GM19099 (cell line): ENCODE results near the gene CASR.

ENCODE experiments used
- POLR2A ChIP-seq: IDR thresholded peaks from 3 replicates; pipeline ENCODE4 v1.6.1; 2011; ENCODE audit warnings: low read depth; ENCODE audit not compliant: insufficient read length; ENCODE audit errors: extremely low read depth

The CASR gene

GRCh38 chr3:122183521-122183892 is at the start of gene CASR:
CASR (plus strand) TSS chr3:122183668; CDS start chr3:122254190, 70,522 bp downstream.
- no peak for TF ChIP-seq POLR2A

- TF ChIP-seq POLR2A = no peak
Measured at GRCh38 chr3:122146466-122146865, 37.0 kb upstream of the CASR start.

GRCh38 chr3:122148941-122149627 is 34.4 kb upstream of the CASR start:
- no peak for TF ChIP-seq POLR2A

- TF ChIP-seq POLR2A = no peak
Measured at GRCh38 chr3:122151480-122151879, 32.0 kb upstream of the CASR start.

GRCh38 chr3:122167630-122168029 is 15.8 kb upstream of the CASR start:
- TF ChIP-seq POLR2A = no peak

DNA sequence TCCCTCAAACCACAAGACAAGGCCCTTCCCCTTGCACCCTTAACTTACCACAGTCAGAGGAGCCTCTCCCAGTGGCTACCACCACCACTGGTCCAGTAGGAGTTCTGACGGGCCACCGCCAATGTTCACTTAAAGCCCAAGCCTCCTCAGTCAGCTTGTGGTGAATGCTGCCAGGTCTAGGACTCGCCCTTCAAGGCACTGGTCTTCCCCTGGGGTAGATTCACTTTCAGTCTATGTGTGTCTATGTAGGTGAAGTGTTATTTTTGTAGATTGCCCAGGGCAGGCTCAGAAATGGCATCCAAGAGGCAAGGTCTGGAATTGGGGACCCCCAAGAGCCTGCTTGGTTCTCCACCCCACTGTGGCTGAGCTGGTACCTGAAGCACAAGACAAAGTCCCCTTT is 15.4 kb upstream of the CASR start:
- TF ChIP-seq POLR2A = no peak

- TF ChIP-seq POLR2A = no peak
Measured at GRCh38 chr3:122169911-122170310, 13.6 kb upstream of the CASR start.

- TF ChIP-seq POLR2A = no peak
Measured at GRCh38 chr3:122178711-122179110, 4.8 kb upstream of the CASR start.

DNA sequence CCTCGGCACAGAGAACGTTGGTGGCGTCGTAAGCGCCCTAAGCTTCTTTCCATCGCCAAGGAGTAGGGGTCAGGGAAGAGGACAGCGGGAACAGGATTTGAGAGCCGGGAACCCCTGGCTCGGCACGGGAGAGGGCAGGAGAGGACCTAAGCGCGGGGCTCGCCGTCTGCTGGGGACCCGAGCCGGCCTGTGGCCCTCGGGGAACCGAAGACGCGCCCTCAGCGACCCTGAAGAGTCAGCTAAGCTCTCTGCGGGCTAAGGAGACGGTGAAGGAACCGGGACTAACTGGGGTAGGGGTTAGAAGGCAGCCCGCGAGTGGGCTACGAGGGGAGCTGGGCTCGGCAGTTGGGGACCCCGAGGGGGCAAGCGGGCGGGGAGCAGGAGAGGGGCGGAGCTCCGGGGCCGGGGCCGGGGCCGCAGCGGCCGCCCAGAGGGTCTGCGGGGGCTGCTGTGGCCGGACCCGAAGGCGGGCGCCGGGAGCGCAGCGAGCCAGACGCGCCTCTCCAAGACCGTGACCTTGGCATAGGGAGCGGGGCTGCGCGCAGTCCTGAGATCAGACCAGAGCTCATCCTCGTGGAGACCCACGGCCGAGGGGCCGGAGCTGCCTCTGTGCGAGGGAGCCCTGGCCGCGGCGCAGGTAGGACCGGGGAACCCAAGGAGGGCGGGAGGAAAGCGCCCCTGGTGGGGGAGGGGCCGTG is 574 bp downstream of the CASR start:
- TF ChIP-seq POLR2A = no peak

GRCh38 chr3:122184591-122184929 is 1.1 kb downstream of the CASR start:
- no peak for TF ChIP-seq POLR2A

GRCh38 chr3:122186372-122186771 is 2.9 kb downstream of the CASR start:
- TF ChIP-seq POLR2A = no peak

GRCh38 chr3:122188737-122189136 is 5.3 kb downstream of the CASR start:
- no peak for TF ChIP-seq POLR2A

GRCh38 chr3:122189357-122189756 is 5.9 kb downstream of the CASR start:
- TF ChIP-seq POLR2A = no peak

GRCh38 chr3:122190525-122190924 is 7.1 kb downstream of the CASR start:
- no peak for TF ChIP-seq POLR2A

GRCh38 chr3:122198966-122199365 is 15.5 kb downstream of the CASR start:
- TF ChIP-seq POLR2A = no peak

DNA sequence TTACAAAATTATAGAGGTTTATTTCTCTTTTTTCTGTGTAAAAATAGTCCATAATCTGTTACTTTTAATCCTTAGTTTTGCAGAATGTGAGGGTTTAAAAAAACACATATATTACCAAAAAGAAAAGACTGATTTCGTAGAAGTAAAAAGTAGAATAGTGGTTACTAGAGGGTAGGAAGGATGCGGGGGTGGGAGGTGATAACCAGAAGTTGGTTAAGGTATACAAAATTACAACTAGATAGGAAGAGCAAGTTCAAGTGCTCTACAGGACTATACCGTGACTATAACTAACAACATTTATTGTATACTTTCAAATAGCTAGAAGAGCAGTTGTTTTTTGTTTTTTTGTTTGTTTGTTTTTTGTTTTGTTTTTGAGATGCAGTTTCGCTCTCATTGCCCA is 16.1 kb downstream of the CASR start:
- no peak for TF ChIP-seq POLR2A

DNA sequence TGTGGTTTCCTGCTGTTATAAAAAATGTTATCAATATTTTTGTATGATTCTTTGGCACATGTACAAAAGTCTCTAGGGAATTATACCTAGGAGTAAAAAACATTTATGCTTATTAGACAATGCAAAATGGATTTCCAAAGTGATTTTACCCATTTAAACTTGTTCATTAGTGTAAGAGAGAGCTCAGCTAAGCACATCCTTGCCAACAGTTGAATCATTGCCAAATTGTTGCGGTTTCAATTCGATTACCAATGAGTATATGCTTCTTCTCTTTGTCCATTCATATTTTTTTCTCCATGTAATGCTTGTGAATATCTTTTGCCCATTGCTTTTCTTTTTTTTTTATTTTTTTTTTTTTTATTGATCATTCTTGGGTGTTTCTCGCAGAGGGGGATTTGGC is 17.2 kb downstream of the CASR start:
- no peak for TF ChIP-seq POLR2A
